ENCODE measurements around the gene PCK2.

PCK2 gene

GRCh38 chr14:24067133-24068082 lies 26.7 kb upstream of the PCK2 start:
- TF ChIP-seq GATA1 (IDR thresholded peaks at IDR 0.05; ENCODE audit: low read depth, low read length) (no peak), POLR2A (IDR thresholded peaks at IDR 0.05; ENCODE audit: low read length) (no peak)
- DNase-seq: no peak

GRCh38 chr14:24068711-24069410 lies 25.2 kb upstream of the PCK2 start:
- no peak for TF ChIP-seq GATA1 (IDR thresholded peaks at IDR 0.05; ENCODE audit: low read depth, low read length)
- TF ChIP-seq POLR2A (IDR thresholded peaks at IDR 0.05; ENCODE audit: low read length): no peak

GRCh38 chr14:24069411-24069735 lies 24.7 kb upstream of the PCK2 start:
- TF ChIP-seq POLR2A (IDR thresholded peaks at IDR 0.05; ENCODE audit: low read length) (no peak), GATA1 (IDR thresholded peaks at IDR 0.05; ENCODE audit: low read depth, low read length) (no peak)

More at GRCh38 chr14:24068711-24069410, 25.2 kb upstream of the PCK2 start:
- no peak for DNase-seq

GRCh38 chr14:24070285-24071143 lies 23.6 kb upstream of the PCK2 start:
- DNase-seq: no peak
- no peak for TF ChIP-seq GATA1 (IDR thresholded peaks at IDR 0.05; ENCODE audit: low read depth, low read length)
- no peak for TF ChIP-seq POLR2A (IDR thresholded peaks at IDR 0.05; ENCODE audit: low read length)

More at GRCh38 chr14:24069411-24069735, 24.7 kb upstream of the PCK2 start:
- no peak for DNase-seq

- TF ChIP-seq GATA1 (IDR thresholded peaks at IDR 0.05; ENCODE audit: low read depth, low read length) (no peak), POLR2A (IDR thresholded peaks at IDR 0.05; ENCODE audit: low read length) (no peak)
- no peak for DNase-seq
Observed at GRCh38 chr14:24071144-24071697, 22.9 kb upstream of the PCK2 start, which contains the start of gene CPNE6. TSS of gene CPNE6 (plus strand) at chr14:24071562. CDS start at chr14:24072937, 1,375 bp downstream.

- DNase-seq: no peak
Observed at GRCh38 chr14:24071836-24072430, 22.2 kb upstream of the PCK2 start.

GRCh38 chr14:24072436-24072835 lies 21.7 kb upstream of the PCK2 start:
- no peak for DNase-seq
- TF ChIP-seq GATA1 (IDR thresholded peaks at IDR 0.05; ENCODE audit: low read depth, low read length) (no peak), POLR2A (IDR thresholded peaks at IDR 0.05; ENCODE audit: low read length) (no peak)

More at GRCh38 chr14:24071836-24072430, 22.2 kb upstream of the PCK2 start:
- TF ChIP-seq GATA1 (IDR thresholded peaks at IDR 0.05; ENCODE audit: low read depth, low read length) (no peak), POLR2A (IDR thresholded peaks at IDR 0.05; ENCODE audit: low read length) (no peak)

GRCh38 chr14:24072881-24073877 lies 20.9 kb upstream of the PCK2 start:
- DNase-seq: no peak
- no peak for TF ChIP-seq POLR2A (IDR thresholded peaks at IDR 0.05; ENCODE audit: low read length)
- no peak for TF ChIP-seq GATA1 (IDR thresholded peaks at IDR 0.05; ENCODE audit: low read depth, low read length)

GRCh38 chr14:24074625-24075484 lies 19.3 kb upstream of the PCK2 start:
- no peak for DNase-seq
- TF ChIP-seq GATA1 (IDR thresholded peaks at IDR 0.05; ENCODE audit: low read depth, low read length) (no peak), POLR2A (IDR thresholded peaks at IDR 0.05; ENCODE audit: low read length) (no peak)

GRCh38 chr14:24075485-24076301 lies 18.4 kb upstream of the PCK2 start:
- no peak for DNase-seq
- TF ChIP-seq POLR2A (IDR thresholded peaks at IDR 0.05; ENCODE audit: low read length): no peak
